K562 (cell line): Measurements from ENCODE around the gene SLC9A1. TPM values are rescaled to one million over a fixed set of nuclear protein-coding genes. Genes with fewer than 3 reads are reported as not detected.
A peak's percentile ranks its signal among the peaks of the same experiment; 100 is the strongest.

Source experiments
- ATF1 ChIP-seq, 2 experiments: fragments of 450-650 bp in 1 of 2; IDR thresholded peaks; 2 replicates each; pipeline ENCODE4 v1.6.1; 2016; ENCODE audit warnings: missing compliant biosample characterization in 1 of 2, missing genetic modification characterization in 1 of 2
- BRD4 ChIP-seq: fragments of 200-600 bp; sonication (generic); IDR thresholded peaks from 2 replicates; pipeline ENCODE4 v1.6.1; 2017; ENCODE audit warnings: inconsistent platforms
- CEBPZ ChIP-seq: fragments of 150-350 bp; IDR thresholded peaks from 2 replicates; pipeline ENCODE4 v1.6.1; 2014; ENCODE audit warnings: low read depth, mild to moderate bottlenecking, low read length, borderline replicate concordance
- E2F3 ChIP-seq: fragments of 250-450 bp; sonication (Bioruptor Pico); IDR thresholded peaks from 2 replicates; pipeline ENCODE4 v1.4.0; 2020; ENCODE audit warnings: mild to moderate bottlenecking
- FUS ChIP-seq: fragments of 200-400 bp; formaldehyde crosslinking; optimal IDR thresholded peaks from 2 replicates; pipeline ENCODE3; 2017; ENCODE audit warnings: low read depth, low read length
- HCFC1 ChIP-seq: IDR thresholded peaks from 2 replicates; pipeline ENCODE4 v1.6.1; 2012; ENCODE audit warnings: low read depth, low read length, improper control_type of control experiment
- HNRNPUL1 ChIP-seq: fragments of 200-400 bp; formaldehyde crosslinking; IDR thresholded peaks from 2 replicates; pipeline ENCODE4 v1.6.1; 2017; ENCODE audit warnings: low read length
- ILF3 ChIP-seq: fragments of 450-650 bp; IDR thresholded peaks from 2 replicates; pipeline ENCODE4 v1.6.1; 2018; ENCODE audit warnings: antibody characterized with exemption, mild to moderate bottlenecking, moderate library complexity, borderline replicate concordance
- IRF2 ChIP-seq: sonication (generic); formaldehyde crosslinking; IDR thresholded peaks from 2 replicates; pipeline ENCODE4 v1.8.1; 2022; ENCODE audit warnings: mild to moderate bottlenecking, missing genetic modification reagents
- KDM4B ChIP-seq, 2 experiments: fragments of 450-650 bp in 1 of 2; sonication (generic) in 1 of 2; IDR thresholded peaks; 2 replicates each; pipeline ENCODE4 v1.6.1; 2016 to 2017; ENCODE audit warnings: borderline replicate concordance in 2 of 2, antibody characterized with exemption in 1 of 2, low read depth in 1 of 2, mild to moderate bottlenecking in 1 of 2
- L3MBTL2 ChIP-seq: fragments of 450-650 bp; IDR thresholded peaks from 2 replicates; pipeline ENCODE4 v1.6.1; 2016; ENCODE audit warnings: mild to moderate bottlenecking, moderate library complexity
- MLLT1 ChIP-seq, 2 experiments: fragments of 450-650 bp; IDR thresholded peaks; 2 replicates each; pipeline ENCODE4 v1.6.1; 2016
- NCOA1 ChIP-seq: fragments of 450-650 bp; IDR thresholded peaks from 2 replicates; pipeline ENCODE4 v1.6.1; 2016; ENCODE audit warnings: low read depth
- NELFE ChIP-seq: IDR thresholded peaks from 2 replicates; pipeline ENCODE4 v1.6.1; 2011; ENCODE audit warnings: mild to moderate bottlenecking; ENCODE audit not compliant: insufficient read depth, insufficient read length
- RBFOX2 ChIP-seq: fragments of 200-400 bp; formaldehyde crosslinking; IDR thresholded peaks from 2 replicates; pipeline ENCODE4 v1.6.1; 2017; ENCODE audit warnings: low read depth, mild to moderate bottlenecking, low read length, moderate library complexity
- RBM25 ChIP-seq: fragments of 200-400 bp; formaldehyde crosslinking; IDR thresholded peaks from 2 replicates; pipeline ENCODE4 v1.6.1; 2018; ENCODE audit warnings: low read length, low read depth, moderate library complexity; ENCODE audit not compliant: severe bottlenecking
- SAP30 ChIP-seq: fragments of 200-600 bp; sonication (generic); IDR thresholded peaks from 2 replicates; pipeline ENCODE4 v1.6.1; 2012; ENCODE audit warnings: borderline replicate concordance, low read depth, mild to moderate bottlenecking, moderate library complexity, low read length, control low read depth, inconsistent platforms; ENCODE audit not compliant: insufficient read depth, poor library complexity, severe bottlenecking
- TAF1 ChIP-seq: IDR thresholded peaks from 2 replicates; pipeline ENCODE4 v1.6.1; 2011; ENCODE audit warnings: mild to moderate bottlenecking, low read length, moderate library complexity; ENCODE audit not compliant: insufficient read depth, control insufficient read depth, severe bottlenecking; ENCODE audit errors: extremely low read depth
- TBL1XR1 ChIP-seq, 2 experiments: IDR thresholded peaks; 2 replicates each; pipeline ENCODE4 v1.6.1; 2012; ENCODE audit warnings: improper control_type of control experiment in 2 of 2, low read length in 2 of 2, mild to moderate bottlenecking in 1 of 2
- TBP ChIP-seq: optimal IDR thresholded peaks from 2 replicates; pipeline ENCODE3; 2011; ENCODE audit warnings: low read depth, low read length, improper control_type of control experiment
- TEAD1 ChIP-seq, 2 experiments: fragments of 450-650 bp in 1 of 2; sonication (generic) in 1 of 2; formaldehyde crosslinking; IDR thresholded peaks; 2 replicates each; pipeline versions ENCODE4 v1.4.0 to v1.8.0; 2020 to 2022; ENCODE audit warnings: mild to moderate bottlenecking in 2 of 2, missing genetic modification reagents in 1 of 2
- TRIM24 ChIP-seq, 2 experiments: fragments of 450-650 bp; IDR thresholded peaks; 2 replicates each; pipeline ENCODE4 v1.6.1; 2016
- U2AF1 ChIP-seq: fragments of 200-400 bp; formaldehyde crosslinking; optimal IDR thresholded peaks from 2 replicates; pipeline ENCODE3; 2017; ENCODE audit warnings: mild to moderate bottlenecking, low read depth, low read length, moderate library complexity
- ZBTB7A ChIP-seq: IDR thresholded peaks from 2 replicates; pipeline ENCODE4 v1.6.1; 2011; ENCODE audit warnings: low read depth, mild to moderate bottlenecking, low read length, moderate library complexity, borderline replicate concordance; ENCODE audit not compliant: control insufficient read depth
- ZNF324 ChIP-seq: fragments of 250-450 bp; sonication (Bioruptor Pico); IDR thresholded peaks from 2 replicates; pipeline ENCODE4 v1.4.0; 2020; ENCODE audit warnings: mild to moderate bottlenecking
- ZNF644 ChIP-seq: fragments of 200-800 bp; sonication (Bioruptor generic); IDR thresholded peaks from 2 replicates; pipeline ENCODE4 v1.6.1; 2016; ENCODE audit warnings: low read depth, missing genetic modification characterization, missing compliant biosample characterization
- ZNF696 ChIP-seq: fragments of 250-450 bp; sonication (Bioruptor Pico); conservative IDR thresholded peaks from 2 replicates; pipeline ENCODE4 v1.4.0; 2020; ENCODE audit warnings: mild to moderate bottlenecking, moderate library complexity
- polyA plus RNA-seq, 8 experiments: library from polyadenylated mRNA; depleted of rRNA in 4 of 8; stranded (reverse) in 5 of 8; unstranded in 3 of 8; fragments of >200 nt; fragmentation: Nextera tagmentation in 2 of 8; fragmentation: Illumina TruSeq in 1 of 8; extraction: Ambion mirVana in 2 of 8; extraction: Trizol in 1 of 8; gene quantifications; 2 replicates each; pipeline versions ENCODE4 v1.2.1 to v1.2.3, GENCODE V29; 2011 to 2014; ENCODE audit warnings: inconsistent platforms in 1 of 8, missing spikeins in 1 of 8
- total RNA-seq, 7 experiments: library from RNA; depleted of rRNA in 6 of 7; stranded (reverse); fragments of >200 nt in 6 of 7; fragmentation: Illumina TruSeq in 2 of 7; extraction: Trizol in 2 of 7; gene quantifications; 2 replicates each; pipeline versions ENCODE4 v1.2.1 to v1.2.3, GENCODE V29; 2011 to 2021; ENCODE audit warnings: low replicate concordance in 1 of 7

The SLC9A1 gene
- total and polyA plus RNA-seq, 9 of the 15 experiments (the other 6 are each of a cell fraction or from before 2014, with no cell fraction given) = 0.59 to 14.4 (median 2.0) TPM

GRCh38 chr1:27153927-27154358, 982 bp downstream of the SLC9A1 start (continued):
- TF ChIP-seq TAF1 (no peak), ZBTB7A (no peak), U2AF1 (no peak), BRD4 (0 out of 2 replicates have a peak, but pooled peaks have one; percentile 35), HCFC1 (no peak), TRIM24 (IDR thresholded peaks at IDR 0.05) (no peak), TBP (no peak), ZNF644 (tag) (no peak), TEAD1 (CRISPR knock-in tag; IDR thresholded peaks at IDR 0.05) (no peak), RBFOX2 (no peak), ZNF324 (no peak), IRF2 (peak; percentile 58; the same call in 1 of the 2 replicates), CEBPZ (no peak), NELFE (no peak), L3MBTL2 (peak; percentile 80), HNRNPUL1 (no peak), ZNF696 (CRISPR knock-in tag) (no peak), KDM4B (IDR thresholded peaks at IDR 0.05; ENCODE audit: borderline replicate concordance in 2 of 2, low read depth in 1 of 2) (no peak), TBL1XR1 (IDR thresholded peaks at IDR 0.05; ENCODE audit: low read length in 2 of 2) (no peak), E2F3 (CRISPR knock-in tag) (no peak), ILF3 (no peak), FUS (no peak), MLLT1 (IDR thresholded peaks at IDR 0.05) (peak in 1 of 2 experiments; percentile 76; a peak in 2 of 4 replicates), RBM25 (no peak), ATF1 (CRISPR knock-in tag; IDR thresholded peaks at IDR 0.05) (no peak), ATF1 (tag; IDR thresholded peaks at IDR 0.05) (no peak), NCOA1 (no peak), SAP30 (no peak)
